ENCODE data around the gene CGB1. TPM values are rescaled to one million over a fixed set of nuclear protein-coding genes. Genes with fewer than 3 reads are reported as not detected.

Gene CGB1
- total and polyA plus RNA-seq, 10 of the 15 experiments (the other 5 are each of a cell fraction or from before 2014, with no cell fraction given) = not detected

GRCh38 chr19:49085020-49085867, 48.5 kb upstream of the CGB1 start, which contains the start of gene SNRNP70 (continued):
- no peak for TF ChIP-seq USF2 (IDR thresholded peaks at IDR 0.05; ENCODE audit: borderline replicate concordance, low read depth, low read length)
- no peak for TF ChIP-seq CHD4 (IDR thresholded peaks at IDR 0.05)
- TF ChIP-seq SMARCA5 (IDR thresholded peaks at IDR 0.05) = 0 out of 2 replicates have a peak, but pooled peaks have one; percentile 53
- no peak for TF ChIP-seq SUZ12 (IDR thresholded peaks at IDR 0.05; ENCODE audit: unreplicated experiment)
- no peak for TF ChIP-seq NFIC (IDR thresholded peaks at IDR 0.05; ENCODE audit: low read depth, low read length)
- TF ChIP-seq BCL3 (IDR thresholded peaks at IDR 0.05; ENCODE audit: borderline replicate concordance, insufficient read depth, low read depth, low read length, poor library complexity, severe bottlenecking) = no peak
- peak; percentile 31; the same call in 1 of the 2 replicates for TF ChIP-seq PKNOX1 (IDR thresholded peaks at IDR 0.05)
- peak; percentile 50; the same call in 1 of the 2 replicates for TF ChIP-seq ZBTB40 (IDR thresholded peaks at IDR 0.05; ENCODE audit: borderline replicate concordance)
- no peak for TF ChIP-seq JUNB (IDR thresholded peaks at IDR 0.05)
- peak; percentile 33 for TF ChIP-seq MTA2 (IDR thresholded peaks at IDR 0.05; ENCODE audit: low read depth)
- peak; percentile 95 for TF ChIP-seq TAF1 (IDR thresholded peaks at IDR 0.05; ENCODE audit: borderline replicate concordance, low read depth, low read length)
- peak in 1 of 2 experiments; percentile 52; a peak in 1 of 4 replicates for TF ChIP-seq IKZF2 (IDR thresholded peaks at IDR 0.05)
- no peak for TF ChIP-seq FOS (IDR thresholded peaks at IDR 0.05; ENCODE audit: borderline replicate concordance, extremely low read depth, insufficient read length)
- peak; percentile 76 for TF ChIP-seq SP1 (IDR thresholded peaks at IDR 0.05; ENCODE audit: low read depth, low read length)
- TF ChIP-seq TCF3 (IDR thresholded peaks at IDR 0.05; ENCODE audit: borderline replicate concordance, insufficient read depth, low read depth, low read length) = 0 out of 2 replicates have a peak, but pooled peaks have one; percentile 60
- peak; percentile 81; the same call in 1 of the 2 replicates for TF ChIP-seq GATAD2B (conservative IDR thresholded peaks at IDR 0.05; ENCODE audit: low read depth)
- TF ChIP-seq NFXL1 (IDR thresholded peaks at IDR 0.05; ENCODE audit: borderline replicate concordance) = no peak
- TF ChIP-seq FOXK2 (IDR thresholded peaks at IDR 0.05) = peak; percentile 39; the same call in 1 of the 2 replicates
- TF ChIP-seq POLR2AphosphoS2 (IDR thresholded peaks at IDR 0.05; ENCODE audit: low read depth, low read length) = peak; percentile 79
- 0 out of 2 replicates have a peak, but pooled peaks have one; percentile 44 for TF ChIP-seq ZNF217 (IDR thresholded peaks at IDR 0.05)
- peak; percentile 90 for TF ChIP-seq NRF1 (conservative IDR thresholded peaks at IDR 0.05; ENCODE audit: low read depth, low read length)
- TF ChIP-seq RELA (IDR thresholded peaks at IDR 0.05; ENCODE audit: borderline replicate concordance, partially characterized antibody) = no peak
